GM23248 (cell line): ENCODE data around the gene GRPR.

Experiments
- EZH2 ChIP-seq: fragments of 200-600 bp; sonication (generic); IDR thresholded peaks from 2 replicates; pipeline ENCODE4 v1.6.1; 2018; ENCODE audit warnings: antibody characterized with exemption, mild to moderate bottlenecking; ENCODE audit not compliant: insufficient read depth, poor library complexity, severe bottlenecking
- EZH2phosphoT487 ChIP-seq: fragments of 200-600 bp; sonication (generic); IDR thresholded peaks from 2 replicates; pipeline ENCODE4 v1.6.1; 2018; ENCODE audit warnings: antibody characterized with exemption, moderate library complexity, mild to moderate bottlenecking, low read depth; ENCODE audit not compliant: insufficient read depth

- no peak for TF ChIP-seq EZH2phosphoT487
- no peak for TF ChIP-seq EZH2
Observed at GRCh38 chrX:16177260-16177659, 53.9 kb downstream of the GRPR start.
